Erythroblast (primary cell): ENCODE measurements around the gene VPS33B.

Experiments
- GATA1 ChIP-seq: IDR thresholded peaks from 2 replicates; pipeline ENCODE4 v1.6.1; 2011; ENCODE audit warnings: low read depth, mild to moderate bottlenecking, control low read depth, low read length, moderate library complexity
- POLR2A ChIP-seq: IDR thresholded peaks from 2 replicates; pipeline ENCODE4 v1.6.1; 2011; ENCODE audit warnings: mild to moderate bottlenecking, low read length

- peak; percentile 51 for TF ChIP-seq POLR2A
- no peak for TF ChIP-seq GATA1
Measured at GRCh38 chr15:90949979-90950675, 72.3 kb downstream of the VPS33B start.
